ENCODE results near the gene DBX2. TPM values are rescaled to one million over a fixed set of nuclear protein-coding genes. Genes with fewer than 3 reads are reported as not detected.

Gene DBX2
- total and polyA plus RNA-seq, 2 experiments from 2014 or later: 0.07 to 0.18 TPM

- TF ChIP-seq, protein P1, sequence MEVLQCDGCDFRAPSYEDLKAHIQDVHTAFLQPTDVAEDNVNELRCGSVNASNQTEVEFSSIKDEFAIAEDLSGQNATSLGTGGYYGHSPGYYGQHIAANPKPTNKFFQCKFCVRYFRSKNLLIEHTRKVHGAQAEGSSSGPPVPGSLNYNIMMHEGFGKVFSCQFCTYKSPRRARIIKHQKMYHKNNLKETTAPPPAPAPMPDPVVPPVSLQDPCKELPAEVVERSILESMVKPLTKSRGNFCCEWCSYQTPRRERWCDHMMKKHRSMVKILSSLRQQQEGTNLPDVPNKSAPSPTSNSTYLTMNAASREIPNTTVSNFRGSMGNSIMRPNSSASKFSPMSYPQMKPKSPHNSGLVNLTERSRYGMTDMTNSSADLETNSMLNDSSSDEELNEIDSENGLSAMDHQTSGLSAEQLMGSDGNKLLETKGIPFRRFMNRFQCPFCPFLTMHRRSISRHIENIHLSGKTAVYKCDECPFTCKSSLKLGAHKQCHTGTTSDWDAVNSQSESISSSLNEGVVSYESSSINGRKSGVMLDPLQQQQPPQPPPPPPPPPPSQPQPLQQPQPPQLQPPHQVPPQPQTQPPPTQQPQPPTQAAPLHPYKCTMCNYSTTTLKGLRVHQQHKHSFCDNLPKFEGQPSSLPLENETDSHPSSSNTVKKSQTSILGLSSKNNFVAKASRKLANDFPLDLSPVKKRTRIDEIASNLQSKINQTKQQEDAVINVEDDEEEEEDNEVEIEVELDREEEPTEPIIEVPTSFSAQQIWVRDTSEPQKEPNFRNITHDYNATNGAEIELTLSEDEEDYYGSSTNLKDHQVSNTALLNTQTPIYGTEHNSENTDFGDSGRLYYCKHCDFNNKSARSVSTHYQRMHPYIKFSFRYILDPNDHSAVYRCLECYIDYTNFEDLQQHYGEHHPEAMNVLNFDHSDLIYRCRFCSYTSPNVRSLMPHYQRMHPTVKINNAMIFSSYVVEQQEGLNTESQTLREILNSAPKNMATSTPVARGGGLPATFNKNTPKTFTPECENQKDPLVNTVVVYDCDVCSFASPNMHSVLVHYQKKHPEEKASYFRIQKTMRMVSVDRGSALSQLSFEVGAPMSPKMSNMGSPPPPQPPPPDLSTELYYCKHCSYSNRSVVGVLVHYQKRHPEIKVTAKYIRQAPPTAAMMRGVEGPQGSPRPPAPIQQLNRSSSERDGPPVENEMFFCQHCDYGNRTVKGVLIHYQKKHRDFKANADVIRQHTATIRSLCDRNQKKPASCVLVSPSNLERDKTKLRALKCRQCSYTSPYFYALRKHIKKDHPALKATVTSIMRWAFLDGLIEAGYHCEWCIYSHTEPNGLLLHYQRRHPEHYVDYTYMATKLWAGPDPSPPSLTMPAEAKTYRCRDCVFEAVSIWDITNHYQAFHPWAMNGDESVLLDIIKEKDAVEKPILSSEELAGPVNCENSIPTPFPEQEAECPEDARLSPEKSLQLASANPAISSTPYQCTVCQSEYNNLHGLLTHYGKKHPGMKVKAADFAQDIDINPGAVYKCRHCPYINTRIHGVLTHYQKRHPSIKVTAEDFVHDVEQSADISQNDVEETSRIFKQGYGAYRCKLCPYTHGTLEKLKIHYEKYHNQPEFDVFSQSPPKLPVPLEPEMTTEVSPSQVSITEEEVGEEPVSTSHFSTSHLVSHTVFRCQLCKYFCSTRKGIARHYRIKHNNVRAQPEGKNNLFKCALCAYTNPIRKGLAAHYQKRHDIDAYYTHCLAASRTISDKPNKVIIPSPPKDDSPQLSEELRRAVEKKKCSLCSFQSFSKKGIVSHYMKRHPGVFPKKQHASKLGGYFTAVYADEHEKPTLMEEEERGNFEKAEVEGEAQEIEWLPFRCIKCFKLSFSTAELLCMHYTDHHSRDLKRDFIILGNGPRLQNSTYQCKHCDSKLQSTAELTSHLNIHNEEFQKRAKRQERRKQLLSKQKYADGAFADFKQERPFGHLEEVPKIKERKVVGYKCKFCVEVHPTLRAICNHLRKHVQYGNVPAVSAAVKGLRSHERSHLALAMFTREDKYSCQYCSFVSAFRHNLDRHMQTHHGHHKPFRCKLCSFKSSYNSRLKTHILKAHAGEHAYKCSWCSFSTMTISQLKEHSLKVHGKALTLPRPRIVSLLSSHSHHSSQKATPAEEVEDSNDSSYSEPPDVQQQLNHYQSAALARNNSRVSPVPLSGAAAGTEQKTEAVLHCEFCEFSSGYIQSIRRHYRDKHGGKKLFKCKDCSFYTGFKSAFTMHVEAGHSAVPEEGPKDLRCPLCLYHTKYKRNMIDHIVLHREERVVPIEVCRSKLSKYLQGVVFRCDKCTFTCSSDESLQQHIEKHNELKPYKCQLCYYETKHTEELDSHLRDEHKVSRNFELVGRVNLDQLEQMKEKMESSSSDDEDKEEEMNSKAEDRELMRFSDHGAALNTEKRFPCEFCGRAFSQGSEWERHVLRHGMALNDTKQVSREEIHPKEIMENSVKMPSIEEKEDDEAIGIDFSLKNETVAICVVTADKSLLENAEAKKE (CRISPR knock-in tag; IDR thresholded peaks at IDR 0.05): no peak
- TF ChIP-seq CREB1 (CRISPR knock-in tag; IDR thresholded peaks at IDR 0.05; ENCODE audit: low read depth) (no peak), NANOG (IDR thresholded peaks at IDR 0.05; ENCODE audit: borderline replicate concordance) (no peak), EZH2 (IDR thresholded peaks at IDR 0.05; ENCODE audit: low read depth, unreplicated experiment) (no peak), POLR2AphosphoS5 (IDR thresholded peaks at IDR 0.05; ENCODE audit: low read depth) (no peak), EZH2phosphoT487 (IDR thresholded peaks at IDR 0.05; ENCODE audit: unreplicated experiment) (no peak), STAT1 (IDR thresholded peaks at IDR 0.05; ENCODE audit: unreplicated experiment) (no peak), ZNF331 (CRISPR knock-in tag; IDR thresholded peaks at IDR 0.05; ENCODE audit: low read depth) (no peak)
- TF ChIP-seq, protein P2, sequence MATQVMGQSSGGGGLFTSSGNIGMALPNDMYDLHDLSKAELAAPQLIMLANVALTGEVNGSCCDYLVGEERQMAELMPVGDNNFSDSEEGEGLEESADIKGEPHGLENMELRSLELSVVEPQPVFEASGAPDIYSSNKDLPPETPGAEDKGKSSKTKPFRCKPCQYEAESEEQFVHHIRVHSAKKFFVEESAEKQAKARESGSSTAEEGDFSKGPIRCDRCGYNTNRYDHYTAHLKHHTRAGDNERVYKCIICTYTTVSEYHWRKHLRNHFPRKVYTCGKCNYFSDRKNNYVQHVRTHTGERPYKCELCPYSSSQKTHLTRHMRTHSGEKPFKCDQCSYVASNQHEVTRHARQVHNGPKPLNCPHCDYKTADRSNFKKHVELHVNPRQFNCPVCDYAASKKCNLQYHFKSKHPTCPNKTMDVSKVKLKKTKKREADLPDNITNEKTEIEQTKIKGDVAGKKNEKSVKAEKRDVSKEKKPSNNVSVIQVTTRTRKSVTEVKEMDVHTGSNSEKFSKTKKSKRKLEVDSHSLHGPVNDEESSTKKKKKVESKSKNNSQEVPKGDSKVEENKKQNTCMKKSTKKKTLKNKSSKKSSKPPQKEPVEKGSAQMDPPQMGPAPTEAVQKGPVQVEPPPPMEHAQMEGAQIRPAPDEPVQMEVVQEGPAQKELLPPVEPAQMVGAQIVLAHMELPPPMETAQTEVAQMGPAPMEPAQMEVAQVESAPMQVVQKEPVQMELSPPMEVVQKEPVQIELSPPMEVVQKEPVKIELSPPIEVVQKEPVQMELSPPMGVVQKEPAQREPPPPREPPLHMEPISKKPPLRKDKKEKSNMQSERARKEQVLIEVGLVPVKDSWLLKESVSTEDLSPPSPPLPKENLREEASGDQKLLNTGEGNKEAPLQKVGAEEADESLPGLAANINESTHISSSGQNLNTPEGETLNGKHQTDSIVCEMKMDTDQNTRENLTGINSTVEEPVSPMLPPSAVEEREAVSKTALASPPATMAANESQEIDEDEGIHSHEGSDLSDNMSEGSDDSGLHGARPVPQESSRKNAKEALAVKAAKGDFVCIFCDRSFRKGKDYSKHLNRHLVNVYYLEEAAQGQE (IDR thresholded peaks at IDR 0.05; ENCODE audit: unreplicated experiment): no peak
- TF ChIP-seq, protein P3, sequence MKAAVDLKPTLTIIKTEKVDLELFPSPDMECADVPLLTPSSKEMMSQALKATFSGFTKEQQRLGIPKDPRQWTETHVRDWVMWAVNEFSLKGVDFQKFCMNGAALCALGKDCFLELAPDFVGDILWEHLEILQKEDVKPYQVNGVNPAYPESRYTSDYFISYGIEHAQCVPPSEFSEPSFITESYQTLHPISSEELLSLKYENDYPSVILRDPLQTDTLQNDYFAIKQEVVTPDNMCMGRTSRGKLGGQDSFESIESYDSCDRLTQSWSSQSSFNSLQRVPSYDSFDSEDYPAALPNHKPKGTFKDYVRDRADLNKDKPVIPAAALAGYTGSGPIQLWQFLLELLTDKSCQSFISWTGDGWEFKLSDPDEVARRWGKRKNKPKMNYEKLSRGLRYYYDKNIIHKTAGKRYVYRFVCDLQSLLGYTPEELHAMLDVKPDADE (IDR thresholded peaks at IDR 0.05): no peak
Observed at GRCh38 chr12:45042599-45042998, 8.3 kb downstream of the DBX2 start (continued).
